Chondrocyte (in vitro differentiated cells): ENCODE results near the gene CRP. TPM values are rescaled to one million over a fixed set of nuclear protein-coding genes. Genes with fewer than 3 reads are reported as not detected.
"Not testable (repeated sequence)": the region's sequence is repeated elsewhere in the genome, so short reads cannot be mapped to it uniquely, and the experiment has no call there.

Source experiments
- DNase-seq: peaks from one replicate; pipeline ENCODE4 v3.0.0; 2021; ENCODE audit warnings: mixed read lengths, low spot score
- H3K27ac Mint-ChIP-seq: one replicate; pipeline ENCODE4 v1.8.0; 2021; ENCODE audit warnings: mild to moderate bottlenecking, moderate library complexity, mixed read lengths; ENCODE audit not compliant: unreplicated experiment
- H3K27me3 Mint-ChIP-seq: 2 replicates; pipeline ENCODE4 v1.8.0; 2021; ENCODE audit warnings: low read depth, mixed read lengths
- H3K36me3 Mint-ChIP-seq: 2 replicates; pipeline ENCODE4 v1.8.0; 2021; ENCODE audit warnings: low read depth, mixed read lengths
- H3K4me1 Mint-ChIP-seq: 2 replicates; pipeline ENCODE4 v1.8.0; 2021; ENCODE audit warnings: low read depth, mild to moderate bottlenecking, mixed read lengths
- H3K4me3 Mint-ChIP-seq: one replicate; pipeline ENCODE4 v1.8.0; 2021; ENCODE audit warnings: mild to moderate bottlenecking, moderate library complexity, mixed read lengths; ENCODE audit not compliant: unreplicated experiment
- H3K9me3 Mint-ChIP-seq: 2 replicates; pipeline ENCODE4 v1.8.0; 2021; ENCODE audit warnings: low read depth, mixed read lengths
- CTCF ChIP-seq: fragments of 200-600 bp; sonication (generic); IDR thresholded peaks from 2 replicates; pipeline ENCODE4 v1.5.0; 2021; ENCODE audit warnings: antibody characterized with exemption, mild to moderate bottlenecking, moderate library complexity
- total RNA-seq: library from RNA; stranded (reverse); gene quantifications from 3 replicates; pipeline ENCODE4 v1.2.1, GENCODE V29; 2021

Gene CRP
- total RNA-seq, 1 donor from 2014 or later: not detected

GRCh38 chr1:159686599-159687299 is 27.6 kb downstream of the CRP start:
- peaks cover 3% of the 10 kb centered on the region for H3K9me3 Mint-ChIP-seq
- no peak for TF ChIP-seq CTCF
- H3K27me3 Mint-ChIP-seq: peaks cover 49% of the 10 kb centered on the region
- no peaks in the 10 kb centered on the region for H3K36me3 Mint-ChIP-seq
- DNase-seq: no peak
- H3K27ac Mint-ChIP-seq: no peak overlapping the region
- no peak overlapping the region for H3K4me3 Mint-ChIP-seq
- H3K4me1 Mint-ChIP-seq: no peaks in the 10 kb centered on the region

- Mint-ChIP-seq H3K9me3 (peaks cover 3% of the 10 kb centered on the region), H3K4me1 (no peaks in the 10 kb centered on the region), H3K27ac (no peak overlapping the region), H3K27me3 (peaks cover 24% of the 10 kb centered on the region), H3K4me3 (no peak overlapping the region), H3K36me3 (no peaks in the 10 kb centered on the region)
- TF ChIP-seq CTCF: no peak
- DNase-seq: no peak
These were observed 35.5 kb downstream of the CRP start for GRCh38 chr1:159678939-159679338.

GRCh38 chr1:159675046-159675445 is 39.3 kb downstream of the CRP start:
- no peak for TF ChIP-seq CTCF
- H3K4me1 Mint-ChIP-seq: no peaks in the 10 kb centered on the region

GRCh38 chr1:159672390-159672789 is 42.0 kb downstream of the CRP start:
- not testable (repeated sequence) for H3K36me3 Mint-ChIP-seq, H3K27ac Mint-ChIP-seq, H3K9me3 Mint-ChIP-seq, H3K4me1 Mint-ChIP-seq, H3K4me3 Mint-ChIP-seq, DNase-seq
- peaks cover 40% of the 10 kb centered on the region for H3K27me3 Mint-ChIP-seq

More at GRCh38 chr1:159675046-159675445, 39.3 kb downstream of the CRP start:
- Mint-ChIP-seq H3K27me3 (peaks cover 36% of the 10 kb centered on the region), H3K9me3 (no peaks in the 10 kb centered on the region), H3K27ac (no peak overlapping the region), H3K36me3 (peaks cover 2% of the 10 kb centered on the region), H3K4me3 (no peak overlapping the region)
- DNase-seq: no peak

- Mint-ChIP-seq H3K9me3 (peaks cover 1% of the 10 kb centered on the region), H3K36me3 (peaks cover 4% of the 10 kb centered on the region), H3K27ac (no peak overlapping the region), H3K4me1 (no peaks in the 10 kb centered on the region), H3K27me3 (peaks cover 40% of the 10 kb centered on the region), H3K4me3 (no peak overlapping the region)
- TF ChIP-seq CTCF: no peak
- DNase-seq: no peak
These were observed 45.1 kb downstream of the CRP start for GRCh38 chr1:159669338-159669737.

- H3K27me3 Mint-ChIP-seq: peaks cover 40% of the 10 kb centered on the region
- peaks cover 4% of the 10 kb centered on the region for H3K36me3 Mint-ChIP-seq
- H3K9me3 Mint-ChIP-seq: peaks cover 7% of the 10 kb centered on the region
- DNase-seq: no peak
- no peak overlapping the region for H3K4me3 Mint-ChIP-seq
- no peaks in the 10 kb centered on the region for H3K4me1 Mint-ChIP-seq
- no peak overlapping the region for H3K27ac Mint-ChIP-seq
- no peak for TF ChIP-seq CTCF
These were observed 45.6 kb downstream of the CRP start for GRCh38 chr1:159668739-159669138.
